NCI-H1694 (cell line): ENCODE results near the gene RBM20.

Experiments
- DNase-seq: peaks from one replicate; lab custom pipeline; 2025; lab: John Stamatoyannopoulos, UW

The RBM20 gene

DNA sequence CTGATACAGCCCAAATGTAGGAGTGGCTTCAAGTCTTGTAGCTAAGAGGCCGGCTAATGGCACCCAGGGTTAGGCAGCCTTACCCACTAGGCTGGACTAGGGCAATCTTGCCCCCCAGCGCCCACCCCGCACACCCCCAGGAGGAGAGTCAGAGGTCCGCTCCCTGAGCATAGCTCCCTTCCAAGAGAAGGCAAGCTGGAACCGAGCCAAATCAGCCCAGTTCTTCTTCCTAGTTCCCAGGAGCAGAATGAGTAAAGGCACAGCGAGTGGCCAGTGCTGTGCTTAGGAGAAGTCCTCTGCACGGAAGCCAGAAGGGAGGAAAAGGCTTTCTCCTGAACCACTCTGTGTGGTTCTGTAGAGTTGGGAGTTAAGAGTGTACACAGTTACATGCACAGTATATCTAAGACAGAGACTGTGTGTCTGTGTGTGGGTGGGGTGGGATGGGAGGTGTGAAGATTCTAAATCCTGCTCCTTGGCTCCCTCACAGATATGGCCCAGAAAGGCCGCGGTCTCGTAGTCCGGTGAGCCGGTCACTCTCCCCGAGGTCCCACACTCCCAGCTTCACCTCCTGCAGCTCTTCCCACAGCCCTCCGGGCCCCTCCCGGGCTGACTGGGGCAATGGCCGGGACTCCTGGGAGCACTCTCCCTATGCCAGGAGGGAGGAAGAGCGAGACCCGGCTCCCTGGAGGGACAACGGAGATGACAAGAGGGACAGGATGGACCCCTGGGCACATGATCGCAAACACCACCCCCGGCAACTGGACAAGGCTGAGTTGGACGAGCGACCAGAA is 167.8 kb downstream of the RBM20 start:
- no peak for DNase-seq

- DNase-seq, result no peak
These were observed 168.4 kb downstream of the RBM20 start for GRCh38 chr10:110812583-110812982.

DNA sequence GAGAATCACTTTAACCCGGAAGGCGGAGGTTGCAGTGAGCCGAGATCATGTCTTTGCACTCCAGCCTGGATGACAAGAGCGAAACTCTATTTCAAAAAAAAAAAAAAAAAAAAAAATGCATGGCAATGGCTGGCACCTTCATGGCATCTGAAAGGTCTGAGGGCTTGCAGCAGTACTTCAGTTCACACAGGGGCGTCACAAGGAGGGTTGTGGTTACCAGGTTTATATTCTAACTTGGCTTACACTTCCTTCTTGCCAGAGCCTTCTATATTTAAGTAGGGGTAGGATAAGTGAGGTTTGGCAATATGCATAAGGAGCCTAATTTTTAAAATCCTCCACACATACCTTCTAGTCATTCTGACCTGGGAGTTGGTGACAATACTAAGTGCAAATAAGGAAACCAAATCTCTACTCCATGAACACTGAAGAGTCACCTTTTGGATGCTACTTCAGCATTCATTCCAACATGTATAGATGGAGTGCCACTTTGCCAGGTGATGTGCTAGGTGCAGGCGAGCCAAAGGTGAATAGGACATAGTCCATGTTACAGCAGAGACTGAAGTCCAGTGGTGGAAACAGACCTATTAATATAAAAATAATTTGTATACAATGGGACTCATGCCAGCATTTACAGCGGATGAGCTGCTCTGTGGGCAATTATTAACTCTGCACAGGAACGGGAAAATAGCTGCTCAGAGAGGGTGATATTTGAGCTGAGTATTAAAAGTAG is 169.8 kb downstream of the RBM20 start:
- DNase-seq, result no peak

DNA sequence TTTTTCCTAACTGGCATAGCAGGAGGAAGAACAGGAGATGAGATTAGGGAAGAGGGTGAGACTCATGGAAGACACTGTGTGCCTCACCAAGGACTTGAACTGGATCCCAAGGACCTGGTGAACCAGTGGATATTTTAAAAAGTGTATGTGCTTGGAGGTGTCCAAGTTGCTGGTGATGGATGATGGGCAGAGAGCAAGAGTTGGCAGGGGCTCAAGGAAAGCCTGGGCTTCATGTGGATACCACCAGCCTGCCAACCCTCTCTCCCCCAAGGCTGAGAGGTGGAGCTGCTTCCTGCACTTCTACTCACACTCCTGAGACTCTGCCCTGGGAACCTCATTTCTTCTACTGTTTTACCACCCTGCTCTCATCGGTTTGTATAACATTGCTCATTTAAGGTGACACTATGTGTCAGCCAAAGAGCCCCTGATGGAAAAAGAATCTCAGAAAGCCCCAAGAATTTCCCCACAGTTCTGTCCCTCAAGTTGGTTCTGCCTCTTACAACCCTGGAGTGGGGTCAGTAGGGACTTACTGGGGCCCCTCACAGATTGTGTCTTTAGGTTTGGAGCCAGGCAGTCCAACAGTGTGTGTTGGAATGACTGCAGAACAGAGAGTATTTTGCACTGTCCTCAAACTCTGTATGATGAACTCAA is 171.3 kb downstream of the RBM20 start:
- no peak for DNase-seq

- no peak for DNase-seq
These were observed 173.5 kb downstream of the RBM20 start for GRCh38 chr10:110817614-110818013.

GRCh38 chr10:110818311-110819256 is 174.4 kb downstream of the RBM20 start:
- peak; percentile 88 for DNase-seq

DNA sequence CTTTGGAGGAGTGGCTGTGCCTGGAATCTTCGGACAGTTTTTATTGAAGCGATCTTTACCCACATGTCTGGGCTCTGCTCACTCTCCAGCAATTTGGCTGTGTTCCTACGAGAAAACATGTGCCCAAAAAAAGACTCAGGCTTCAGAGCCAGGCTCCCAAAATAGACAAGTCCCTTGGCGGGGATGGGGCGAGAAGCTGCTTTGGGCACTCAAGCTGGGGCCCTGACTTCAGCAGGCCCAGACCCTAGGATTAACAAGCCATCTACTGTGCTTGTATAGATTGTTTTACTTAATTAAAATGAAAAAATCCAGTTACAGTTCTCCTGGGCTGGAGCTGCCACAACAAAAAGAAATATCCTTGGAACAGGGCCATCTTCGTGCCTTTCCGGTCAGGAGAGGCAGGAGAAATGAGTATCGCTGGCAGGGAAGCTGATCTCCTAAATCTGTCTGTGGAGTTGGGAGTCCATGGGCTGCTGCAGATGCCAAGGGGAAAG is 176.2 kb downstream of the RBM20 start:
- DNase-seq, result no peak

GRCh38 chr10:110821508-110821907 is 177.4 kb downstream of the RBM20 start:
- no peak for DNase-seq

GRCh38 chr10:110822035-110822711 is 178.0 kb downstream of the RBM20 start:
- DNase-seq, result no peak

DNA sequence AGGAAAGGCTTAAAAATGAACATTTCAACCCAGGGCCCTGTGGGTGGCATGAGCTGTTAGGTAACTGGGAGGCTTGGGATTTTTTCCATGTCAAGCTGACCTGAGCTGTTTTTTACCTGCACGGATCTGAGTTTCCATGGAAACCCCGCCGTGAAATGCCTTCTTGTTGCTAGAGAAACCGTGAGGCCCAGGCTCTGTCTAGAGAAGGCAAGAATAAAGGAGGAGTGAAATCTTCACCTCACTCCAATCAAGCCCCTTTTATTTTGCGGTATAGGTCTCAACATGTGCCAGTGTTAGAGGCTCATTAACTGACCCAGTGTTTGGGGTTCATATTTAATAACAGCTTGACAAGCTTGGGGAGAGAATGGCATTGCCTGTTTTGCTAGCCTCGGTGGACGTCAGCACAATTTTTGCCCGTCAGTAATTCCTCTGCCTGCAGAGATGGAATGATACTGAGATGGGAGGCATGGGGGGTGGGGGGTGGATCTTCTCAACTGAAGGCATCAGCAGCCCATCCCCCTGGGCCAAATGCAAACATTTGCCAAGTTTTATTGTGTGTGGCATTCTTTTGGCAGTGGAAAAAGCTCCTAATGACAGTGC is 178.7 kb downstream of the RBM20 start:
- no peak for DNase-seq

- DNase-seq, result no peak
These were observed 180.0 kb downstream of the RBM20 start for GRCh38 chr10:110824152-110824441.

DNA sequence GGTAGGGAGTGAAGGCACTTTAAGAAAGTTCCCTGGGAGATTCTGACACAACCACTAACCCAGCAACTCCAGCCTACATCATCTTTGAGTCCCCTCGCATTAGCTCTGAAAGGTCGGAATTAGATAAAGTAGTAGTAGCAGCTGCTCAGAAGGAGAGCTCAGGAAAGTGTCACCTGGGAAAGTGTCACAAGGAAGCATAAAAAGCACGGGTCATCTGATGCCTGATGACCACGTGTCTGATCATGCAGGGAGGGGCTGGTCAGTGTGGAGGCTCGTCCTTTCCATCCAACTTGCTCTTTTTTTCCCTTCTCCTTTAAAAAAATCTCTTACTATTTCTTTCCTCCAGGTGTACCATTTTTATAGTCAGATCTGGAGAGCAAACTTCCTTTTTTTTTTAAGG is 180.5 kb downstream of the RBM20 start:
- no peak for DNase-seq

DNA sequence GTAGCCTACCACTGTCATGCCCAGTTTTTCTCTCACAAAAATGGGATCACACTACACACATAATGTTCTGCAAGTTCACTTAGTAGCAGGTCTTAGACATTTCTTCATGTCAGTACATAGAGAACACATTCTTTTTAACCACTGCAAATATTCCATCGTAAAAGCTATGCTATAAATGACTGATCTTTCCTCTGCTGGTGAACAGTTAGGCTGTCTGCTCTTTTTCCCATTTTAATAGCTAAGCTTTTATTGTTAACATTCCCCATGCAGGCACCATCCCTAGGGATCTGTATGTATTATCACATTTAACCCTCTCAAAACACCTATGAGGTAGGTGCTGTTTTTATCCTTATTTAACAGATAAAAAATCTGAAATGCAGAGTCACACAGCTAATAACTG is 181.4 kb downstream of the RBM20 start:
- no peak for DNase-seq

DNA sequence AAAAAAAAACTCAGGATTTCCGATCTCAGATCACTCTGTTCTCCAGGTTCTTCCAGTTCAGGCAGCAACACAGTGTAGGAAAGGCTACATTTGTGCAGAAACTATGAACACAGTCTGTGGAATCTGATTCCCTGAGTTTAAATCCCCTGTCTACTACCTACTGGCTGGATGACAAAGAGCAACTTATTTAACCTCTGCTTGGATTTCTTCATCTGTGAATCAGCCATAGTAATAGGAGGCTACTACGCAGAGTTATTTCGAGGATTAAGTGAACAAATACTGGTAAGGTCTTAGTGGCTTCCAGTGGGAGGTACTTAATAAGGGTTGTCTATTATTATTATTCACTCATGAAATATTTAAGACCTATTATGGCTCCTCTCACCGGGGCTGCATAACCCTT is 183.3 kb downstream of the RBM20 start:
- DNase-seq, result no peak

GRCh38 chr10:110827875-110828274 is 183.7 kb downstream of the RBM20 start:
- no peak for DNase-seq

GRCh38 chr10:110828525-110828924 is 184.4 kb downstream of the RBM20 start:
- no peak for DNase-seq

- DNase-seq, result no peak
These were observed 185.7 kb downstream of the RBM20 start for GRCh38 chr10:110829721-110830410.

- no peak for DNase-seq
These were observed 189.3 kb downstream of the RBM20 start for GRCh38 chr10:110833234-110833940.

DNA sequence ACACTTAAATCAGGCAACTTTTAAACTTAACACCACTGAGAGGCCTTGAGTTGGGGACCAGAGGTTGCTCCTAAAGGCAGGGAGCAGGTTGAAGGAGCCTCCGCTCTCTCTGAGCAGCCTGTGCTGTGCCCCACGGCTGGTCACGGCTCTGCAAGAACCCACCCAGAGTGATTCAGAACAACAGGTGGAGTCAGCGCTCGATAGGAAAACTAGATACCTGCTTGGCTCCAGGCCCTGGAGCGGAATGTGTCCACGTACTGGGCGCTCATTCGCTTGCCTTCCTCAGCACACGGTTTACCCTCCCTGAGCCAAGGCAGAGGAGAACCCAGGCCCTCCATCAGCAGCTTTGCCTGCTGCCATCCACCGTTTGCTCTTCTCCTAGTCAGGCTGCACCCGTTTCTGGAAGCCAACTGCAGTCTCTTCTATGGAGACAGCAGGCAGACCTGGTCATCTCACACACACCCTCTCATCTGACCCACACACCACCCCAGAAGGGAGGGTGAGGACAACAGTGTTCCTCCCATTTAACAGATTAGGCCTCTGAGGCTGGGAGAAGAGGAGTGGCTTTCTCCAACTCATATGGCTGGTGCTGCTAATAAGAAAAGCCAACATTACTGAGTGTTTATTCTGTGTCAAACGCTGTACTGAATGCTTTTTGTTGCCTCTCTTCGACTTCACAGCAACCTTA is 189.9 kb downstream of the RBM20 start:
- no peak for DNase-seq
